Measurements from ENCODE around the gene CELF2.
"Not testable (repeated sequence)": the region's sequence is repeated elsewhere in the genome, so short reads cannot be mapped to it uniquely, and the experiment has no call there.

The CELF2 gene

GRCh38 chr10:11335167-11335652 lies 317.5 kb downstream of the CELF2 start:
- no peak for DNase-seq

GRCh38 chr10:11335881-11336430 lies 318.3 kb downstream of the CELF2 start:
- no peak for DNase-seq

- DNase-seq: no peak
Measured at GRCh38 chr10:11336722-11337162, 319.1 kb downstream of the CELF2 start.

GRCh38 chr10:11337516-11337915 lies 319.8 kb downstream of the CELF2 start:
- DNase-seq: no peak

- DNase-seq: no peak
Measured at GRCh38 chr10:11338160-11338844, 320.6 kb downstream of the CELF2 start.

- DNase-seq: no peak
Measured at GRCh38 chr10:11339013-11339412, 321.3 kb downstream of the CELF2 start.

GRCh38 chr10:11339660-11340059 lies 322.0 kb downstream of the CELF2 start:
- DNase-seq: no peak

GRCh38 chr10:11341283-11341960 lies 323.8 kb downstream of the CELF2 start:
- DNase-seq: no peak

GRCh38 chr10:11344081-11344480 lies 326.4 kb downstream of the CELF2 start:
- no peak for DNase-seq

- DNase-seq: no peak
Measured at GRCh38 chr10:11344550-11344949, 326.9 kb downstream of the CELF2 start.

GRCh38 chr10:11345224-11346054 lies 327.8 kb downstream of the CELF2 start:
- no peak for DNase-seq

- not testable (repeated sequence) for DNase-seq
Measured at GRCh38 chr10:11347580-11347979, 329.9 kb downstream of the CELF2 start.

- DNase-seq: no peak
Measured at GRCh38 chr10:11351801-11352200, 334.1 kb downstream of the CELF2 start.

GRCh38 chr10:11353006-11353896 lies 335.6 kb downstream of the CELF2 start:
- DNase-seq: no peak

- no peak for DNase-seq
Measured at GRCh38 chr10:11354823-11355222, 337.2 kb downstream of the CELF2 start.

- DNase-seq: no peak
Measured at GRCh38 chr10:11355592-11355991, 337.9 kb downstream of the CELF2 start.

- no peak for DNase-seq
Measured at GRCh38 chr10:11357439-11357838, 339.8 kb downstream of the CELF2 start.

- no peak for DNase-seq
Measured at GRCh38 chr10:11358011-11358410, 340.3 kb downstream of the CELF2 start.

- no peak for DNase-seq
Measured at GRCh38 chr10:11358923-11359575, 341.4 kb downstream of the CELF2 start.

- DNase-seq: no peak
Measured at GRCh38 chr10:11359869-11360268, 342.2 kb downstream of the CELF2 start.

GRCh38 chr10:11363497-11363896 lies 345.8 kb downstream of the CELF2 start:
- no peak for DNase-seq

GRCh38 chr10:11364241-11364640 lies 346.6 kb downstream of the CELF2 start:
- DNase-seq: no peak
